HG02885 (cell line): Measurements from ENCODE around the gene STAC3.
A peak's percentile ranks its signal among the peaks of the same experiment; 100 is the strongest.

Experiments
- ATAC-seq: cut with Tn5 transposase; IDR thresholded peaks from one replicate; pipeline ENCODE4 v1.9.1; 2021; ENCODE audit warnings: mild to moderate bottlenecking; ENCODE audit not compliant: unreplicated experiment, poor library complexity

Gene STAC3

DNA sequence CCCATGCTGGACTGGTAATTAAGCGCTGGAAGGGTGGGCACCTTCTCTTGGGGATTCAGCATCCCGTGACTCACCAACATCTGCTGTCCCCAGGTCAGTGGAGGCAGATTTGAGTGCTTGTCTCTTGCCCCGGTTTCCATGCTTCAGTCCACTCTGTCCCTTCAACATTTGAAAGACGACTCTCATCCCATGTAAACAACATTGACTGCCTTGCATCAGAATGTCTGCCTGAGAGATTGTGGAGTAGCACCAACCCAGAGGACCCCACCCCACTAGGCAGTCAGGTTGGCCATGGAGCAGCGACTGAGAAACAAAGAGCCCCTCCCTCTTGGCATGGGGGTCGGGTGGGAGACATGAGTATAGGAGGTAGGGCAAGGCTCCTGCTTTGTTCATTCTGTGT, 4.9 kb upstream of the STAC3 start:
- no peak for ATAC-seq

DNA sequence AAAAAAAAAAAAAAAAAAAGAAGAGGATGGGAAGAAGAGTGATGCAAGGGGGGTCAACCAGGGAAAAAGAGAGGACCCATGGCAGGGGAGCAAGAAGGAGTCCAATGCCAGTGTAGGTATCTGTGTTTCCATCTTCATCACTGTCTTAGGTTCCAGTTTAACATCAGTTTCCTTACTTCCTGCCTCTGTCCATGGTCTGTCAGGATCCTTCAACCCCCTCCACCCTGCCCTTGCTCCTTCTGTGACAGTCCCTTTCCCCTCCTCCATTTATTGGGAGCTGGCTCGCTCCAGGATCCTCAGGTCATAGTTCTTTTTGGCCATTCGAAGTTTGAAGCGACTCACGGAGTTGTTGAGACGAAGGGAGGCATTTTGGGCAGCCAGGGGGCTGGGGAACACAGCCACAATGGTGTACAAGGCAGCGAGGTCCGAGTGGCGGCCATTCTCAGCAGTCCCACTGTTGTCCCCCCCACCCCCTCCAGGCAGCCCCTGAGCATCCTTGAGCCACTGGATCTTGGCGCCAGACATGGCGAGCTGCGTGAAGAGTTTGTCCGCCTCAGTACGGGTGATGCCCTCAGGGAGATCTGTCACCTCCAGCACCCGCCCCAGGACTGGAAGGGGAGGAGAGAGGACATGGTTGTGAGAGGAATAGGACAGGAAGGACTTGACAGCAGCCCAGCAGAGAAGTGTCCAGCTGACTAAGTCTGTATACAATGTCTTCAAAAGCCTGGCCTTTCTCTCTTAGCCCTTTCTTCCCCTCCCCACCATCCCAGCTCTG, 3.7 kb upstream of the STAC3 start:
- no peak for ATAC-seq

DNA sequence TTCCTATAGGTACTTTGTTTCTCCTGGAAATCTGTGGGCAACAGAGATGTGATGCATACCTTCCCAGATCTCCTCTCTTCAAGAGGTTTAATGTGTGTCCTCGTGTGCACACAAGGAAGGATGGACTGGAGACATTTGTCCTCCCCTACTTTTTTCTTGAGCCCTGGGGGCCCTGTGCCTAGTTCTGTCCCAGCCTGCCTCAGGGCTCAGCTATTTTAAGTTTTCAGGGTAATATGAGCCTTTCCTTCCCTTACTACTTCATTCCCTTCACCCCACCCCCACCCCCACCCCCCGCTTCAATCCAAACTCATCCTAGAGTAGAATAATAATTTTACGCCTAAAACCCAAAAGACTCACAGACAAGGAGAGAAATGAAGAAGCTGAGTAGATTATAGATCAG, 446 bp downstream of the STAC3 start:
- no peak for ATAC-seq

DNA sequence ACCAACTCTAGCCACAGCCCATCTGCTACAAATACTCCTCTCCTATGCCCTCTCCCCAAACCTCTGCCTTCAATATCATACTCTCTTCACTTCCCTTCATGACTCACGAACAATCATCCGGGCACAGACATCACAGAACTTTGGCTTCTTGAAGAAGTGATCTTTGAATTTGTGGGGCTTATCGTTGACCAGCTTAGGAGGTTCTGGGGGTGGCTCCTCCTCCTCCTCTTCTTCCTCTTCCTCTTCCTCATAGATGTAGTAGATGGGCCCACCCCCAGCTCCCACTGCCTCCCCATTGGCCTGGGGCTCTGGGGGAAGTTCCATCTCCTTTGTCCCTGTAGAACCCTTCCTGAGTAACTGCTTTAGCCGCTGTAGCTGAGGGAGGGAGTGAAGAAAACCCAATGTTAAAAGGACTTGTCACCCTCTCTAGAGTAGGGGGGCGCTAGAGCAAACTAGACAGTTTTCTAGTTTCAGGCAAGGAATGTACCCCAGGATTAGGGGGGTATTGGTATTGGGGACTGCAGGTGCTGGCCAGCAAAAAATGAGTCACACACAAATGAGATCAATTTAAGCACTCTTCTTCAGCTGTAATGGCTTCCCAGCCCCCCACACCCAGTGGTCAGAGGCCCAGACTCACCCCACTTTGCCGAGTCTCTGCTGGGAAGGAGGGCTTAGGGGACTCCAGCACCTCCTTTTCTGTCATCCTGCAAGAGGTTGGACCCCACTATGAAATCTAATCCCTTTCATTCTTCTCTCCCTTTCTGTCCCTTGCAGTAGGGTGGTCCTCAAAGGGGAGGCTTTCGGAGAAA, 1.8 kb downstream of the STAC3 start:
- no peak for ATAC-seq

DNA sequence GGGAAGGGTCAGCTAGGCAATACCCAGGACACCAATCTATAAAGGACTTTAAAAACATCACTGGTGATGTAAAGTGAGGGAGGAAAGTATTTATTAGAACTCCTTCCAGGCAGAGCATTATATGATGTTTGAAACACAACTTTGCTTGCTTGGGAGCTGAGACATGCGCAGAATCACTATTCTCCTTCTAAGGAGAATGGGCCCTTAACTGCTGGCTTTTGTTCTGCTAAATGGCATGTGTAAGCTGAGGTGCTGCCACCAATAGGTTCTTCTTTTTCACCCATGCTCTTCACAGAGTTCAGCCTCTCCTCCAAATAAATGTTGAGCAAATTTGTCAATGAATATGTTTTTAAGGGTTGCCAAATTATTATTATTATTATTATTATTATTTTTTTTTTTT, 3.9 kb downstream of the STAC3 start:
- no peak for ATAC-seq

DNA sequence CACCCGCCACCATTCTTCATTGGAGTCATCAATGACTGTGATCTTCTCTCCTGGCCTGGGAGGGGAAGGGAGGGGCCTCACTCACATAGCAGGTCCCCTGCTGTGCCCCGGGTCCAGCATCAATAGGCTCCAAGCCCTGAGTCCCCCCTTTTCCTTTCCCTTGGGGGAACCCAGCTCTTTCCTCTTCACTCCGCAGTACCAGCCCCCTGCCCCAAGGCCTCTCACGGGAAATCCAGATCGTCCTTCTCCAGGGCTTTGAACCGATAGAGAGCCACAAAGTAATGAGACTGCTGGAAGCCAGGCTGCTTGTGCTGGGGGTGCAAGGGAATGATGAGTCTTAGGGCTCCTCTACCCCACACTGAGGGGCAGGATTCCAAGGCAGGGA, 6.7 kb downstream of the STAC3 start:
- ATAC-seq = no peak

DNA sequence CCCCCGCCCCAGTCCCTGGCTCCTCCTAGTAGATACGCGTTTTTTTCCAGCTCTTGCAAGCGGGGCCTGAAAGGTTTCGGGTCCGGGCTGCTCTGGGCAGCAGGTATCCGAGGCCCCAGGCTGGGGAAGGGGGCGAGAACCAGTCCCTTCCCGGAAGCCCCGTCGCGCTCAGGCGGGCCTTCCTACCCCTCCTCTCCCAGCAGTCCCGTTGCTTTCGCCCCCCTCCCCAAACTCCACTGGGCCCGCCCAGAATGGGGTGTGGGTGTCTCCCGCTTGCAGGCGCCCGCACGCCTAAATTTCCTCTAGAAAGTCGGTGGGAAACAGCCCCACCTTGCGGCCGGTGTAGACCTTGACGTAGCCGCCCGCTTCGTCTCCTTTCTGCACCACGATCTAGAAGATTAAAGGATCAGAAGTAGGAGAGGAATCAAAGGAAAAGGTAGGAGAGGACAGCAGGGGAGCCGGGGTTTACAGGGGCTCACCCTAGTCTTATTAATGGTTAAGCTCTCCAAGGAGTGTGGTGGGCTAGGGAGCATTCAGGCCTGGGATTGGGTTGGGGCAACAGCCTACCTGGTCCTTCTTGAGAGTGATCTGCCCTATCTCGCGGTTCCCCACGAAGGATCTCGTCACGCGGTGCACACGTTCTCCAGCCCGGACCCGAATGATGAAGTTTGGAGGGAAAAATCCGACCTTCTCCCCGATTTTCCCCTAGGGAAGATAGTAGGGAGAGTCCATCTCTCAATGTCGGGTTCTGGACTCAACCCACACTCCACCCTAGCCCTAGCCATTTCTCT, 7.3 kb downstream of the STAC3 start:
- ATAC-seq = no peak

DNA sequence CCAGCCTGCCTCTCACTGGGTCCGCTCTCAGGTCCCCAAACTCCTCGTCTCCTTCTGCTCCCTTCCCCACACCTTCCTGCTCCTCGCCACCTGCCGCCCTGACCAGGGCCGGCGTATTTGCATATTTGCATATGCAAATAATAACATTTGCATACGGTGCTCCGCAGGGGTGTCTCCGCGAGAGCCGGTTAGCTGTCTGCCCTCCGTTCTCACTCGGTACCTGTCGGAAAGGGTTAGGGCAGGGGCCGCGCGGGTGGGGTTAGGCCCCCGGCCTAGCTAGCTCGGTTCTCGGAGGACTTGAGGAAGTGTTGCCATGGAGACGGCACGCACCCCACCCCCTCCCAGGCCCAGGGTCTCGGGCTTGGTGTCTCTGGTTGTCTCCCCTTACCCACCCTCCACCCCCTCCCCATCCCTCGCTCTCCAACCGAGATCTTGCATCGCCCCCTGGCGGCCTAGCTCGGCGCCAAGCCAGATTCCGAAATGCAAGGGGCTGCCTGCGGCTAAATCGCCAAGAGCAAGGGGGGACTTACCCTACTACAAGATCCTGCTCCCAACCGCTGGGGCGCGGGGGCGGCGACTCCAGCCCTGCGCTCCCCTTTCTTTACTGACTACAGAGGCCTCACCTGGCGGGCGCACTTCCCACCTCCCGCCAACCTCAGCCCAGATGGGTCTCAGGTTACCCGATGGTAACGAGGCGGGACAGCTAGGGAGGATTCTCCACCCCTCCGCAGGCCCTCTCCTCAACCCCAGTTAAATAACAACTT, 8.1 kb downstream of the STAC3 start:
- ATAC-seq = peak; percentile 29

DNA sequence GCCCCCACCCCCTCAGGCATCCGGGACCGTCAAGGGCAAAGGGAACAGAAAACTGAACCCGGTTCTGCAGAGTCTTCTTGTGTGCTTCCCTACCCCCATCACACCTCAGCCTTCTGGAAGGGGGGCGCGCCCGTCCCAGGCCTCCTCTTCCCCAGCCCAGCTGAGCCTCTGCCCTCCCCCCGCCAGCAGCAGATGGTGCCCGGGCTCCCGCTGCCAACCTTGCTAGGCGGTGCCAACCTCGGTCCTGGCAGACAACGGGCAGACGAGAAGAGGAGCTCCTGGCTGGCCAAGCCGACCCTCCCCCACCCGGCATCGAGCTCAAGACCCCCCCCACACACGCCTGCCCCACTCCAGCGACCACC, 8.7 kb downstream of the STAC3 start:
- no peak for ATAC-seq

DNA sequence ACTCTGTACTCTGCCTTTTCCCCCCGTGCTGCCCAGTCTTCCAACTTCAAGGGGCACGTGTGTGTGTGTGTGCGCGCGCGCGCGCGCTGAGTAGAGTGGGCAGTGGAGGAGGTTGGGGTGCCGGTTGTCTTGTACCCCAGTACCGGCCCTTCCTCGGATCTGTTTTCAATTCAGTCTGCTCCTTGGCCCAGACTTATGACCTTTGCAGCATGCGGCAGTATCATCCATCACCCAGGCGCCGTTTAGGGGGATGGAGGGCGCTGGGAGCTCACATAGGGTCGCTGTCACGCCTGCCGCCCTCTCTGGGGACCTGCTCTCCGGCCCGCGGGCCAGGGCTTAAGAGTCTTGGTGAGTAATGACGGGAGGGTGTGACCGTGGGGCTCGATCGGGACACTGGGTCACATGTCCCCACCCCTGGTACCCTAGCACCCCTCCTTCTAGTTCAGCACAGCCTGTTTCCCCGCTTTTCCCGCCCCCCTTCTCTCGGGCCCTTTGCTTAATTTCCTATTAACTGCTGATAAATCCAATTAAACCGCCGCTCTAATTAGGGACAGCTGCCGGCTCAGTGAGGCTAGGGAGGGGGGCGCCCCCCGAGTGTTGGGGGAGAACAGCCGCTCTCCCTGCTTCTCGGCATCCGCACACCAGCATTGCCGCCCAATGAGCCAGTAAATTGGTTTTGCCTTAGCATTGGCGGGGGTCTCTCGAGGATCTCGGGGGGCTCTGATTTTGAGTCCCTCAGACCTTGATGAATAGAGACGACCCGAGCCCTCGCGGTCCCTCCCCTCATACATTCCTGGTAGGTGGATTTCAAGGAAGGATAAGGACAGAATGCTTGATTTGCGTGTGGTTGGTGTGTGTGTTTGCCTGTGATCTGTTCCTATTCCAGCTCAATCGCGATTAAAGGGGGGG, 9.3 kb downstream of the STAC3 start:
- ATAC-seq = no peak

DNA sequence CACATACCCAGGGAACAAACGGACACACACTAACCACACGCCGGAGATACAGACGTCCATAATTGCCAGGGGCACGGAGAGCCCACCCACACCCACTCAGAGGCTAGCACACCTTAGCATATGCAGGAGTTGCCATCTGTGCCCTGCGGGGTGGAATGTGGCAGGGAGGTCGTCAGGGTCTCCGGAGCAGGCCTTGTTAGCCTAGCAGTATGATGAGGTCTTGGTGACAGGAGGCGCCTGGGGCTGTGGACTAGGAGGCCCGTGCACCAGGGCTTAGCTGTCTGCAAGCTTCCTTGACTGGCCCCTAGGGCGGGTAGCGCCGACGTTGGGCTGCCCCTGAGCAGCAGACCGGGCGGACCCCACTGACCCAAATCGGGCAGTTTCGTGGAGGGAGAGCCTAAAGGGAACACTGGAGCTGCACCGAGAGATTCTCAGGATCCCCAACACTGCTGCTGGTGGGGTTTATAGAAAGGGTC, 10.0 kb downstream of the STAC3 start:
- ATAC-seq = no peak

DNA sequence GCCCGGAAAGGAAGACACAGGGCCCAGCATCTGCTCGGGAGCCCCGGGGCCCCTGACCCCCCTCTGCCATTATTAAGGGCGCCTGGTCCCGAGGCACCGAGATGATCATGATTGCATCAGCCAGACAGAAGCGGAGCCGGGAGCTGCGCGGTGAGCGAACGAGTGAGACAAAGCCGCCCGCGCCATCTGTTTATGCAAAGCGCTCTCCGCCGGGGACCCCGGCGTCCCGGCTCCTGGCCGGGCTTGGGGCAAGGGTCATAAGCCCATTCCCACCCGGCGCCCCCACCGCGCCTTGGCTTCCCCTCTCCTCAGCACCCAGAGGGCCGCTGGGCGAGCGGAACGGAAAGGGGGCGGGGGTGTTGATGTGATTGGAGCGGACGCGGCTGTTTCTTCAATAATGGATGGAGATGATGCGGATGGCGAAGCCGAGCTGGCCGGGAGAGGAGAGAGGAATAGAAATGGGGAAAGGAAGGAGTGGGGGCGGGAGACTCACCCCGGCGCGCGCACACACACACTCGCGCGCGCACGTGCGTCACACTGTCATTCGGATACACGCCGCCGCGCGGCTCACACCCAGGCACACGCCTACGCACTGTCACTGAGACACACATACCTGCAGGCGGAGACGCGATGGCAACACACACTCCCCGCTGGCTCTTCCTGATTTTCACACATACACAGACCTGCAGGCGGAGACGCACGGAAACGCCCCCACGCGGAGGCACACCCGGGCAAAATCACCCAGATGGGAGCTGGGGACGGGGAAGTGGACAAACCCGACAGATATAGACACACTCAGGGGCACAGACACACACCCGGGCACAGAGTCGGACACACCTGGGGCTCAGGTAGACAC, 10.7 kb downstream of the STAC3 start:
- no peak for ATAC-seq

DNA sequence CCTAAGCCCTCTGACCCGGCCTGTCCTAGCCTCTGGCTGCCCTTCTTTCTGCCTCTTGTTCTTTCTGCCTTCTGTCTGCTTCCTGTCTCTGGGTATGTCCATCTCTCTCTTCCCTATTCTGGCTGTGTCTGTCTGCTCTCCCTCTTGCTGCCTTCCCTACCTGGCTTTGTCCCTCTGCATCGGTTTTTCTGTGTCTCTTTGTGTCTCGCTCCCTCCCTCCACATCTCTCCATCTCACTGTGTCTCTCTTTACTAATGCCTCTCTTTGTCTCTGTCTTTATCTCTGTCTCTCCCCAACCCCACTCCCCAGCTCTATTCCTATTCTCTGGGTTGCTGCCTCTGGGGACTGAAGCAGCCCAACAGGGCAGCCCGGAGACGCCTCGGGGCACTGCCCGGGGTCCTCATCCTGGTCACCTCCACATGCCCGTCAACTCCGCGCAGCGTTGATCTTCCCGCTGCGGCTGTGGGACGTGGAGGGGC, 11.4 kb downstream of the STAC3 start:
- ATAC-seq = no peak

DNA sequence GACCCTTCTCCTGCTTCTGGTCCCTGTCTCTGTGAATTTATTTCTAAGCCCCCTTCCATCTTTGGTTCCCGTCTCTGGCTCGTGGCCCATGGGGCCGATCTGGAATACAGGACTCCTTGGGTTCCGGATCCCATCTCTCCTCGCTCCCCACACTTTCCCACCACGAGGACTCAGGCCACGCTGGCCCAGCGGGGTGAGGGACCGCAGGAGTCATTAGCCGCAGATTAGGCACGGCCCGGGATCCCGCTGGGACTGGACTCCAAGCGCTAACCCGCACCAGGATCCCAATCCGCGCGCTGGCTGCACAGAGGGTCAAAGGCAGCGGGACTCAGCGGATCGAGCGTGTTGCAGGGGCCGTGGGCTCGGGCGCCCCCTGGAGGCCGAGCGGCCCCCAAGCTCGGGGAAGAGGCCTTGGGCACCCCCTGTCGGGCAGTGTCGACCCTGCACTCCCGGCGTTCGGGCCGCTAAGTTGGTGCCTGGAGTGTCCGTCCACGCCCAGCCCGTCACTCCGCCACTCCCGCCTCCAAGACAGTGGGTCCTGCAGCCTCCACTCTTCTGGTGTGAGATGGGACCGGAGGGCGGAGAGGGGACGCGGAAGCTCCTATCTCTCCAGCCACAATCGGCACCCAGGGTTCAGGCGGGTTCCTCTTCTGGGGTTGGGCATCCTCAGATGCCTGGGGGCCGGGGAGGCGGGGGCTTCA, 12.0 kb downstream of the STAC3 start:
- ATAC-seq = peak; percentile 67

DNA sequence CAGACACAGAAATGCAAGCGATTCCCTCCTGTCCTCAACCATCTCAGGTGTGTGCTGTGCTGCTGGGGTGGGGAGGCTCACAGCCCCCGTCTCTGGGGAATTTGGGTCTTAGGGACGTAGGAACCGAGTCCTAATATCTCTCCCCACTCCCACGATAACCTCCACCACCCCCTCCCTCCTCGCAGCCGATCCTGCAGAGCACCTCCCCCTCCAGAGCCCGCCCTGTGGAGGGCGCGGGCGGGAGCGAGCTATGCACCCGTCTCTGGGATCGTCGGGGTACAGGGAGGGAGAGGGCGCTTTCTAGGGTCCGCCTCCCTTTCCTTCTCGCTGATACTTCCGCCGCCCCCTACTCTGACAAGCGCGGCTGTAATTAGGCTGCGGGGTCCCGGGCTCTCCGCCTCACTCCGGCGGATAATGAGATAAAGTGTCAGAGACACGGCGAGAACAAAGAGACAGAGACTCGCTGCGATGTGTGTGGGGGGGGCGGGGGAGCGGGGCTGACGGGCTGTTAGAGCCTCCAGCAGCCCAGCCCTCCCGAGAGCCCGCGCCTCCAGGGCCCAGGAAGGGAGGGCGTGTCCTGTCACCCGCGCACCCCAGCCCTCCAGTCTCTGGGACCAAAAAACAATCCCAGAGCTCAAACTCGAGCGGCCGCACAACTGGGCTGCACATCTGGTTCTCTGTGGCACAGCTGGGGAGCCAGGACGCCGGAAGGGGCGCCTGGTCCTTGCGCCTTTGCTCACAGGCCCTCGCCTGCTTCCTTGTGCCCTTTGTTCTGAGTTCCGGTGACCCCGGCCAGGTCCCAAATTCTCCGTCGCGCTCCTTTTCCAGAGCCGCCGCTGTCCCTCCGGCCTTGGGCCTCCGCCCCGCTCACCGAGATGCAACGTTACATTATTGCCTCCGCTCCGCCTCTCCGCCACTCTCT, 12.8 kb downstream of the STAC3 start:
- ATAC-seq = no peak

DNA sequence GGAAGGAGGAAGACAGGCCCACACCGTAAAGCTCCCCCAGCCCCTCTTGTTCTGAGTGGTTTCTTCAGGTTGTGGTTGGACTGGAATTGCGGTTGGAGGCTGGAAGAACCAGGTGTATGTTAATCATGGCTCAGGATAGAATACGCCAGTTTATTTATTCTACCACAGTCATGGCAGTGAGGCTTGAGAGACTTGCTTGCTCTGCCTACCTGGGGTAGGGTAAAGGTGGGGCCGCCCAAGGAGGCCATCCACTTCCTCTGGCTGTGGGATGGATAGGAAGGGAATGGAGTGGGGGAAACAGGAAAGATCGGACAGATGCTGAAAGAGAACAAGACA, 13.4 kb downstream of the STAC3 start:
- ATAC-seq = no peak
